CD4-positive, alpha-beta T cell treated with Interleukin-10 for 1 hour (primary cell): ENCODE data around the gene LONP2.
"Not testable (repeated sequence)": the region's sequence is repeated elsewhere in the genome, so short reads cannot be mapped to it uniquely, and the experiment has no call there.

ENCODE experiments used
- DNase-seq: peaks from one replicate; pipeline ENCODE4 v3.0.0-alpha.2; 2020

LONP2 gene

DNA sequence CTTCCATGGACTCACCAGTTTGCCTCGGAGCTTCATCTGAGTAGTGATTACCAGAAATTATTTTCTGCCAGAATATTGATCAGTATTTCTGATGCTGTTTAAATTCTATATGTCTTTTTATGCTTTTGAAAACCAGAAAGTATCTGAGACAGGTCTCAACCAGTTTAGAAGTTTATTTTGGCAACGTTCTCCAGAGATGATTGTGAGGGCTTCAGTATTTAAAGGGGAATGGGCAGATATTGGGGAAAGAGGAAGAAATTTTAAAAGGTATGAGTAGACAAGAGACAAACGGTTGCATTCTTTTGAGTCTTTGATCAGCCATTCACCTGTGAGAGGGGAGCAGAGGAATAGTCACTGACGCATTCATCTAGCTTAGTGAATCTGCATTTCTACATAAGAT, 47.7 kb downstream of the LONP2 start:
- no peak for DNase-seq

- no peak for DNase-seq
Measured at GRCh38 chr16:48292452-48292851, 48.4 kb downstream of the LONP2 start.

DNA sequence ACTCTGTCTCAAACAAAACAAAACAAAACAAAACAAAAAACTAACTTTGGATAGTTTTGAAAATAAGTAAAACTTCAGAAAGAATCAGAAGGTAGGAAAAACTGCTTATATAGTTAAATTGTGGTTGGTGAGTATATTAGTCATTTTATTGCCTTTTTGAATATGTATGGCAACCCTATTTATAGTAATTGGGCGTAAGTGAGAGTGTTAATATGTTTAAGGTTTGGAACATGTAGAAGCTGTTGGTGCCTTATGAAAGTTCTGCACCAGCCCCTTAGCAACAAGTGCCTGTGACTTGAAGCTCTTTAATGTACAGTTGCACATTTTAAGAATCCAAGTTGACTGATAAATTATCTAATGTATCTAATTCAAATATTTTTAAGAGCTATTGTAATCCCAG, 50.6 kb downstream of the LONP2 start:
- DNase-seq = no peak

DNA sequence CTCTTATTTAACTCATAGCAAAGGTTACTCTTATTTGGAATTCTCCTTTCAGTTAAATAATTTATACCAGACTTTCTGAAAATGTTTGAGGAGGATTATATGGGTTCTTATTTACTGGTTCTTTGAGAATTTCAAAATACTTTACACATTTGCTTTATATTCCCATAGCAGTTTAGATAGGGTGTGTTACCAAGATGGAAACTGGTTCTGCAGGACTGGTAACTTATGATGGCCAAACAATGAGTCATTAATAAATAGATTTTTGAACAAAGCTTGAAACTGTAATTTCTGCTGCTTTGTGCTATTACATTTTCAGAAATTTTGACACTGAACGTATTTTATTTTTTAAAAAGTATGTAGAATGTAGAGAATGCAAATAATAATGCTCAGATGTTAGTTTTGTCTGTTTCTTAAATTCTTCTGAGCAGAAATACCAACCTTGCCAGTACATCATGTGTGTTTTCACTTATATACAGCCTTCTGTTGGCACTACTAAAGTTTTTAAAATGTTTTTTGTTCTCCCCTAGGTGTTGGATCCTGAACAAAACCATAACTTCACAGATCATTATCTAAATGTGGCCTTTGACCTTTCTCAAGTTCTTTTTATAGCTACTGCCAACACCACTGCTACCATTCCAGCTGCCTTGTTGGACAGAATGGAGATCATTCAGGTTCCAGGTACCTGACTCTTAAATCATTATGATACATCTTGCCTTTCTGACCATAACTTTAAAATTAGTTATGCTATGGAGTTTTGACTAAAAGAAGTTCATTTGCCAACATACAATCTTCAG, 51.6 kb downstream of the LONP2 start:
- no peak for DNase-seq

- DNase-seq = no peak
Measured at GRCh38 chr16:48299471-48299870, 55.4 kb downstream of the LONP2 start.

DNA sequence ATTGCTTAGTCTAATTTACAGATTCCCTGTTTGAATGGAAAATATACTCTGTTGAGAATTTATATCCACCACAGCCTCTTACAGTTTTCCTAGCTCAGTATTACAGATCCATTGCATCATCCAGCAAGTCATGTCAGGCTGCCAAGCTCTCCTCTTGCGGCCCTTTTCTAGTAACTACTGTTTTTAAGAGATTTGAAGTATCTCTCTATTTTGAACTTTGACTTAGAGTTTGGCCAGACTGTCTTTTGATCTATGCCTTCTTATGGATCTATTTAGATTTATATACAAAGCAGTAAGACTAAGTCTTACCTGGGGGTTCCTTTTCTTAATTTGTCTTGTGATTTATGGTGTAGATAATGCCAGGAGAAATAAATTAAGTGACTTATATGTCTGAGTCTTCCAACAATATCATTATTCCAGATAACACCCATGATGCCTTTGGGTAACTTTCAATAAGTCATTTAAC, 56.3 kb downstream of the LONP2 start:
- DNase-seq = no peak

DNA sequence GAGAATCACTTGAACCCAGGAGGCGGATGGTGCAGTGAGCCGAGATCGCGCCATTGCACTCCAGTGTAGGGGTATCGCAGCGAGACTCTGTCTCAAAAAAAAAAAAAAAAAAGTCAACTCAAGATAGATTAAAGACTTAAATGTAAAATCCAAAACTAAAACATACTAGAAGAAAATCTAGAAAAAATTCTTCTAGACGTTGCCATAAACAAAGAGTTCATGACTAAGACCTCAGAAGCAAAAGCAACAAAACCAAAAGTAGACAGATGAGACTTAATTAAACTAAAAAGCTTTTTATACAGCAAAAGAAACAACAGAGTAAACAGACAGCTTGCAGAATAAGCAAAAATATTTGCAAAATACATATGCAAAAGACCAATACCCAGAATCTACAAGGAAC, 64.4 kb downstream of the LONP2 start:
- no peak for DNase-seq

DNA sequence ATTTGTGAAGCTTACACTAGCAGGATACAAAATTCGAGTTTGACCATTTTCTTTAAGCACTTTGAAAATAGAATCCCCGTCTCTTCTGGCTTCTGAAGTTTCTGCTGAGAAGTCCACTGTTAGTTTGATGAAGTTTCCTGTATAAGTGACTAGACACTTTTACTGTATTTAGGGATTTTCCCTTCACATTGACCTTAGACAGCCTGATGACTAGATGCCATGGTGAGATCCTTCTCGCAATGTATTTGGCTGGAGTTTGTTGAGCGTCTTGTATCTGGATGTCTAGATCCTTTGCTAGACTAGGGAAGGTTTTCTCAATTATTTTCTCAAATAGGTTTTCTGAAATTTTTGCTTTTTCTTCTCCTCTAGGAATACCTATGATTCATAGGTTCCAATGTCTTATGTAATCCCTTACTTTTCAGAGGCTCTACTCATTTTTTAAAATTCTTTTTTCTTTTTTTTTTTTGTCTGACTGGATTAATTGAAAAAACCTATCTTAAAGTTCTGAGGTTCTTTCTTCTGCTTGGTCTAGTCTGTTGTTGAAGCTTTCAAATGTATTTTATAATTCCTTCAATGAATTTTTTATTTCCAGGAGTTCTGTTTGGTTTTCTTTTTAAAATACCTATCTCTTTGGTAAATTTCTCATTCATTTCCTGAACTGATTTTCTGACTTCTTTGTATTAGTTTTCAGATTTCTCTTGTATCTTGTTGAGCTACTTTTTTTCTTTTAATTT, 67.0 kb downstream of the LONP2 start:
- DNase-seq = no peak

DNA sequence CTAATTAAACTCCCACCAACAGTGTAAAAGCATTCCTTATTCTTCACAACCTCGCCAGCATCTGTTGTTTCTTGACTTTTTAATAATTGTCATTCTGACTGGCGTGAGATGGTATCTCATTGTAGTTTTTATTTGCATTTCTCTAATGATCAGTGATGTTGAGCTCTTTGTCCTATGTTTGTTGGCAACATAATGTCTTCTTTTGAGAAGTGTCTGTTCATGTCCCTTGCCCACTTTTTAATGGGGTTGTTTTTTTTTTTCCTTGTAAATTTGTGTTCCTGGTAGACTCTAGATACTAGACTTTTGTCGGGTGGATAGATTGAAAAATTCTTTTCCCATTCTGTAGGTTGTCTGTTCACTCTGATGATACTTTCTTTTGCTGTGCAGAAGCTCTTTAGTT, 69.8 kb downstream of the LONP2 start:
- not testable (repeated sequence) for DNase-seq

DNA sequence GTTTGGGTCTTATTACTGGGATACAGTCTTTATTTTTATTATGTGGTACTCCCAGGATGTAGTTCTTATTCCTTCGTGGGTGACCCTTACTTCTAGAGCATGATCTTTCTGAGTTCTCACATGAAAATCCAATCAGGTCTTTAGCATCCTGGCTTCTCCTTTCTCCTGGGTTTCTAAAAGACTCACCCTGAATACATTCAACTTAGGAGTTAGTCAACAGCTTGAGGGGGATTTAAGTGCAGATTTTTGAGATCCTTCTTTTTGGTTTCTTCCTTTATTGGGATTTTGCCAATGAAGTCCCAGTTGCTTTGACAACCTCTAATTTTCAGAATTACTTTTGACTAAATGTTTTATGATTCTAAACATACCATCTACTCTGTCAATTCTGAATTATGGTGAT, 72.9 kb downstream of the LONP2 start:
- DNase-seq = no peak

- peak; percentile 4 for DNase-seq
Measured at GRCh38 chr16:48317614-48318315, 73.7 kb downstream of the LONP2 start.

- DNase-seq = peak; percentile 57
Measured at GRCh38 chr16:48318630-48319029, 74.5 kb downstream of the LONP2 start.

DNA sequence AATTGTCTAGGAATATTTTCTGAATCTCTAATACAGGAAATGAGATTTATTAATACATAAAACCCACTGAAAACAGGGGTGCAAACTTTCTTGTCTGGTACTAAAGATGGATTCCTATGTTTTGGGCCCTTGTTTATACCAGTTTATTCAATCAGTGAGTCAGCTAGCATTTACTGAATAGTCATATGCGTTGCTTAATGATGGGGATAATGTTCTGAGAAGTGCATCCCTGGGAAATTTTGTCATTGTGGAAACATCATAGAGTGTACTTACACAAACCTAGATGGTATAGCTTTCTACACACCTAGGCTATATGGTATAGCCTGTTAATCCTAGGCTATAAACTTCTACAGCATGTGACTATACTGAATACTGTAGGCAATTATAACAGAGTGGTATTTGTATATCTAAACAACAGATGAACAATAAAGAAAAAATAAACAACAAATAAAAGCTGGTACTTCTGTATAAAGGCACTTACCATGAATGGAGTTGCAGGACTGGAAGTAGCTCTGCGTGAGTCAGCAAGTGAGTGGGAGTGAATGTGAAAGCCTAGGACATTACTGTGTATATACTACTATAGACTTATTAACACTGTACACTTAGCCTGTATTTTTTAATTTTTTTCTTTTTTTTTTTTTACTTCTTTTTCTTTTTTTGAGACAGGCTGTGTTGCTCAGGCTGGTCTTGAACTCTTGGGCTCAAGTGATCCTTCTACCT, 77.4 kb downstream of the LONP2 start:
- no peak for DNase-seq

DNA sequence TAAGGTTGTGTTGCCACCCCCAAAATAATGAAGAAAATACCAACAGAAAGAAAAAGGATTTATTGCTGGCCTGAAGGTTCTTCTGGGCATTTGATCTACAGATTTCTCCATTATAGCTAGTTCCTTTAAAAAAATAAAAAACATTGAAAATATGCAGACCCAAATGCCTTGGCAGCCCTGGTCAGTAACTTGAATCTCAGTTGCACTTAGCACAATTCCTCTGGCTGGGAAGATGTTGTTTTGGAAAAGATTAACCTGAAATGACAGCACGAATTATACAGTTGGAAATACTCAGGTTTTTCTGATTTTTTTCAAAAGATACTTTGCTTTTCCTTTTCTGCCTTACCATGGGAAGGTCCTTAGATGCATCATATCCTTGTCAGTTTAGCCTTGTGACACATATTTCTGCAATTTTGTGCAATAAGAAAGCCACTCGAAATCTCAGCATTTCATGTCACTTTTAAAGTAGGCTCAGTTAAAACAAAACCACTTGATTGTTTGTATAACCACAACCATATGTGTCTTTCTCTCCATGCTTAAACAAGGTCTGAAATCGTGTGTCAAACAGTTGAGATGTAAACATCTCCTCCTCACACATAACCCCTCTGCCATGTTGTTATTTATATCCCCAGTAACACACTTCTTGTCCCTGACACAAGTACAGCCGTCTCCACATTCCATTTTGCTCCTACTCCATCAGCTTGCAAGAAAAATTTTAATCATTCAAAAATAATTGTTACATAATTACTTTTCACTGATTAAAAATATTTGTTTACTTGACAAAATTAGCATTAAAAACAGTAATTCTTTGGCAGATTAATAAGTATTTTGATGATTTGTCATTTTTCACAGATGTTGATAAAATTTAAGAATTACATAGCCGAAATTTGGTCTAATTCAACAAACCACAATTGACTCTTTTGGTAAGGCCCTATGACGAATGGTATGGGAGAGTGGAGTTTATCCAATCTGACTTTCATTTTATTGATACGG, 80.0 kb downstream of the LONP2 start:
- DNase-seq = no peak

GRCh38 chr16:48326915-48327314, 82.8 kb downstream of the LONP2 start:
- DNase-seq = no peak

- DNase-seq = no peak
Measured at GRCh38 chr16:48329138-48329537, 85.0 kb downstream of the LONP2 start.

DNA sequence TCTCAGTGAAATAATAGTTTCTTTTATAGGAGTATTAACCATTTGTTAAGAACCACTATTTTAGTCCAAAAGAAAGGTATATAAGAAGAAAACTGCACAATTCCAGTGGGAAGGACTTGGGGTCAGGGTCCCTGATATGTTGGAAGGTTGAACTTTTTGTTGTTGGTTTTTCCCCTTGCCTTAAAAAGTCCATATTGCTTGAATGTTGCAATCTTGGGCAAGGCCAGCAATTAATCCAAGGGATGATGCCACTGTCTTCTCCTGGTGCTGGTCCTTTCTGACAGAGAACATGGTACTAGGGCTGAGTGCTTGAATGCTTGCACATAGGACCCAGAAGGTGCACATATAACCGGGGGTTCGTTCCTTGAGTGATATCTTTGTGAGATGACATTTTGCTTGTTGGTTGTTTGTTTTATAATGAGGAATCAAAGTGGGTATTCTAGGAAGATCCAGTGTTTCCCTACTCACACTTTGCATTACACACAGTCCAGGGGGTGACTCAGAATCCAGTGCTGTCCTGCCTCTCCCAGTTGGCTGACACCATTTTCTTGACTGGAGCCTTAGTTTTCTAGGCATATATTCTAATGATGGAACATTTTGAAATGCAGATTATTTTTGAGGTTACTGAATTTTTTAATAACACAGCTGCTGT, 86.2 kb downstream of the LONP2 start:
- DNase-seq = no peak

GRCh38 chr16:48330841-48331192, 86.7 kb downstream of the LONP2 start:
- DNase-seq = no peak

- DNase-seq = no peak
Measured at GRCh38 chr16:48332978-48333377, 88.9 kb downstream of the LONP2 start.

- no peak for DNase-seq
Measured at GRCh38 chr16:48334325-48334724, 90.2 kb downstream of the LONP2 start.

- no peak for DNase-seq
Measured at GRCh38 chr16:48335961-48336360, 91.9 kb downstream of the LONP2 start.
